AG10803 (cell line): Measurements from ENCODE around the gene ACTR3.
A peak's percentile ranks its signal among the peaks of the same experiment; 100 is the strongest.

ENCODE experiments used
- DNase-seq: peaks from one replicate; pipeline ENCODE4 v3.0.0; 2010; ENCODE audit warnings: low read depth
- H3K4me3 ChIP-seq: 2 replicates; pipeline ENCODE4 v1.5.1; 2011; ENCODE audit warnings: mild to moderate bottlenecking, low read length, control low read depth
- CTCF ChIP-seq: conservative IDR thresholded peaks from 2 replicates; pipeline ENCODE4 v1.5.1; 2011; ENCODE audit warnings: mild to moderate bottlenecking, low read length, control low read depth, inconsistent platforms

Gene ACTR3

GRCh38 chr2:113977660-113978523, 88.0 kb downstream of the ACTR3 start:
- peak; percentile 55 for DNase-seq
- H3K4me3 ChIP-seq: no peak overlapping the region
- peak; percentile 47 for TF ChIP-seq CTCF

GRCh38 chr2:113978524-113979190, 88.8 kb downstream of the ACTR3 start:
- TF ChIP-seq CTCF: no peak
- no peak overlapping the region for H3K4me3 ChIP-seq
- no peak for DNase-seq

DNA sequence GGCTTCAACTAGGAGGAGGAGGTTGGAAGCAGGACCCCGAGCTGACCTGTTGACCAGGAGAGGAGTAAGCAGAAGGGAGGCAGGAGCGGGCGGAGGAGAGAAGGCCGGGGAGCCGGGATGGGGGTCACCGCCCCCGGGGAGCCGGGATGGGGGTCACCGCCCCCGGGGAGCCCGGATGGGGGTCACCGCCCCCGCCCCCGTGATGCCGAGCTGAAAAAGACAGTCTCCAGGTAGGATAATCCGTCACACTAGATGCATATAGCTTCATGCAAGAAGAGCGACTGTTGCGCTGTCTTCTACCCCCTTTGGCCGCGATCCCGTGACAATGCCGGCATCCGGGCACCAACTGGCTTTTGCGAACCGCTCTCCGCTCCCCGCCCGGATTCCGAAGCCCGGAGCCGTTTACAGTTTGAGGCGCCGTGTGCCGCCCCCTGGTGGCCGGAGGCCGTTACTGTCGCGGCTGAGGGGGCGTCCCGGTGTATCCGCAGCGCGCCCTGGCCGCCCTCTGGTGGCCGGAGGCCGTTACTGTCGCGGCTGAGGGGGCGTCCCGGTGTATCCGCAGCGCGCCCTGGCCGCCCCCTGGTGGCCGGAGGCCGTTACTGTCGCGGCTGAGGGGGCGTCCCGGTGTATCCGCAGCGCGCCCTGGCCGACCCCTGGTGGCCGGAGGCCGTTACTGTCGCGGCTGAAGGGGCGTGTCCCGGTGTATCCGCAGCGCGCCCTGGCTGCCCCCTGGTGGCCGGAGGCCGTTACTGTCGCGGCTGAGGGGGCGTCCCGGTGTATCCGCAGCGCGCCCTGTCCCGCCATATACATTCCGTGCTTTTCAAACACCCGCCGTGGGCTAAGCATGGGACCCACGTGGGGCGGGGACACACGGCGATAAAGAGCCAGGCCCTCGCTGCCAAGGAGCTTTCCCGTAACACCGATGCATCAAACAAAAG, 89.6 kb downstream of the ACTR3 start:
- TF ChIP-seq CTCF: peak; percentile 10; the same call in 1 of the 2 replicates
- H3K4me3 ChIP-seq: no peak overlapping the region
- no peak for DNase-seq

DNA sequence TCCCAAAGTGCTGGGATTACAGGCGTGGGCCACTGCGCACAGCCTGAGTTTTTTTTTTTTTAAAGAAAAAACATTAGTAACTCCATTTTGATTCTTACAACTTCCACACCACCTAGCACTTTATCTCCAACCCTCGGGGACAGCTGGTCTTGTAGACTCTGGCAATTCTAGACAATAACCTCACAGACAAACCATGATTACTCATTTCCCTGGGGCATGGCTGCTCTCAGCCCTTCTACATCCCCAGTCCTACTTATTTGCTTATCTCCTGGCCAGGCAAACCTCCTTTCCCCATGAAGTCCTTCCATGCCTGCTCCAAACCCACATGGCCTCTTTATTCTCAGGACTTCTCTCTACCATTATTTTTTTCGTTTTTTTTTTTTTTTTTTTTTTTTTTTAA, 91.1 kb downstream of the ACTR3 start:
- H3K4me3 ChIP-seq: no peak overlapping the region
- TF ChIP-seq CTCF: no peak
- peak; percentile 41 for DNase-seq

DNA sequence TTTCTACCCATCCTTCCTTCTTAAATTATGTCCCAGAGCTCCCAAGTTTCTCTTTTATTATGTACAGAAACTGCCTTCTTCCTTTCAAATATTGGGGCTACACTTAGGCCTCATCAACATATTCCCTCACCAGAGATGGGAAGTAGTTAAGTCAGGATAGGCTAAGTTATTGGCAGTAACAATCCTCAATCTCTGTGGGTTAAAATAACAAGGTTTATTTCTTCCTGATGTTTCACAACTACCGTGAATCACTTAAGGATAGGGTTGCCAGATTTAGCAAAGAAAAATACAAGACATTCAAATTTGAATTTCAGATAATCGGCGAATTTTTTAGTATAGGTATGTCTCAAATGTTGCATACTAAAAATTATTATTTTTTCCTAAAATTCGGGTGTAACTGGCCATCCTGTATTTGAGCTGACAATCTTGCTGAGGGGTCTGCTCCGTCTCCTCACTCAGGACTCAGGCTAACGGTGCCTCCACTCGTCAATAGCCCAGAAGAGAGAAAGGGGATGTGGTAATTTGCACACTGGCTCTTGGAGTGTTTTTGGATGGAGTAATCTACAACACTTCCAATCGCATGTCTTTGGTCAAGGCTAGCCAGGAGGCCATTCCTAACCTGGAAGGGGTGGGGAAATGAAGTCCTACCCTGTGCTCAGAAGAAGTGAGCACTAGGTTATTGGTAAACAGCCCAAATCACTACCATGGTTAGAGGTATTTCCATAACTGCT, 91.7 kb downstream of the ACTR3 start:
- TF ChIP-seq CTCF: no peak
- DNase-seq: peak; percentile 29
- H3K4me3 ChIP-seq: no peak overlapping the region

DNA sequence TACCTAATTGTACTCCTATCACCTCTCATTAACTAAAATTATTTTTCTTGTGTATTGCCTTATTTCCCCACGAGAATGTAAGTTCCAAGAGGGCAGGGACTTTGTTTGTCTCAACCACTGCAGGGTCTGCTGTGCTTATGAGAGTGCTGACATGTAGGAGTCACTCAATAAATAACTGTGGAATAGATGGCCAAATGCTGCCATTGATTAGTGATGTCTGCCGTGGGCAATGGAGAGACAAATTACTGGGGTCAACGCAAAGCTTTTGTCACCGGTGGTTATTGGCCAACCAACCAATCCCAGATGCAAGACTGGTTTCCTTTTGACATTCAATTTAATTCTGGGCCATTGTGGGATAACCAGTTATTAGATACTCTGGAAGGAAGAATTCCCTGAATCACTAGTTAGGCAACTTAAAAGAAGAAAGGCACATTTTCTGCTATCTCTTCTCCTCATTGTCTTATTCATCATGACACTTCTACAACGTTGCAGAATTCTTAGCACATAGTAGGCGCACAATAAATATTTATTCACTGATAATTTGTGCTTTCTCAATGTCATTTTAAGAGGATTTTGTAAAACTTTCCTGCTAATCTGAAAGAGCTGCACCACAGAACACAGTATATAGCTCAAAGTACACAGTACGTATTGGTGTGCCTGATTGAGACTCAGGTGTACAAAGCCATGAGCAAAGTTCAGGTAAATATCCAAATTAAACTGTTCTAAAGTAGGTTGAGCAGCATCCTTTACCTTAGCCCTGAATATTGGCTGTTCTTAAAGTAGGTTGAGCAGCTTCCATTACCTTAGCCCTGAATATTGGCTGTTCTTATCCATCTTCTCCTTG, 95.9 kb downstream of the ACTR3 start:
- no peak for TF ChIP-seq CTCF
- DNase-seq: no peak
- H3K4me3 ChIP-seq: no peak overlapping the region
